Parathyroid adenoma (tissue), 2 donors: ENCODE data around the gene ZNF385D.

Experiments
- H2AFZ ChIP-seq: fragments of 300-600 bp; sonication (generic); one replicate; pipeline ENCODE4 v1.7.0; 2017; ENCODE audit warnings: antibody characterized with exemption, mild to moderate bottlenecking
- H3K27ac ChIP-seq: fragments of 300-600 bp; sonication (generic); one replicate; pipeline ENCODE4 v1.7.0; 2017
- H3K27me3 ChIP-seq: fragments of 300-600 bp; sonication (generic); one replicate; pipeline ENCODE4 v1.7.0; 2017; ENCODE audit warnings: low read length; ENCODE audit not compliant: control insufficient read depth, insufficient read depth
- H3K36me3 ChIP-seq: fragments of 300-600 bp; sonication (generic); one replicate; pipeline ENCODE4 v1.7.0; 2017; ENCODE audit warnings: low read length; ENCODE audit not compliant: control insufficient read depth, insufficient read depth
- H3K4me1 ChIP-seq: fragments of 300-600 bp; sonication (generic); one replicate; pipeline ENCODE4 v1.7.0; 2017; ENCODE audit warnings: control low read depth
- H3K4me2 ChIP-seq: fragments of 300-600 bp; sonication (generic); one replicate; pipeline ENCODE4 v1.7.0; 2017; ENCODE audit warnings: low read length
- H3K4me3 ChIP-seq: fragments of 300-600 bp; sonication (generic); one replicate; pipeline ENCODE4 v1.7.0; 2017; ENCODE audit warnings: low read depth, low read length
- H3K79me2 ChIP-seq: fragments of 300-600 bp; sonication (generic); one replicate; pipeline ENCODE4 v1.7.0; 2017; ENCODE audit warnings: control low read depth
- H3K9ac ChIP-seq: fragments of 300-600 bp; sonication (generic); one replicate; pipeline ENCODE4 v1.7.0; 2017; ENCODE audit warnings: mild to moderate bottlenecking
- H3K9me3 ChIP-seq: fragments of 300-600 bp; sonication (generic); one replicate; pipeline ENCODE4 v1.7.0; 2017; ENCODE audit warnings: low read length; ENCODE audit not compliant: control insufficient read depth
- TF ChIP-seq, protein P1 (sequence below): fragments of 300-600 bp; sonication (generic); IDR thresholded peaks from one replicate; pipeline ENCODE4 v1.7.0; 2017; ENCODE audit warnings: antibody characterized with exemption, mild to moderate bottlenecking
- donor health status: primary hyperparathyroidism.

The ZNF385D gene, protein sequence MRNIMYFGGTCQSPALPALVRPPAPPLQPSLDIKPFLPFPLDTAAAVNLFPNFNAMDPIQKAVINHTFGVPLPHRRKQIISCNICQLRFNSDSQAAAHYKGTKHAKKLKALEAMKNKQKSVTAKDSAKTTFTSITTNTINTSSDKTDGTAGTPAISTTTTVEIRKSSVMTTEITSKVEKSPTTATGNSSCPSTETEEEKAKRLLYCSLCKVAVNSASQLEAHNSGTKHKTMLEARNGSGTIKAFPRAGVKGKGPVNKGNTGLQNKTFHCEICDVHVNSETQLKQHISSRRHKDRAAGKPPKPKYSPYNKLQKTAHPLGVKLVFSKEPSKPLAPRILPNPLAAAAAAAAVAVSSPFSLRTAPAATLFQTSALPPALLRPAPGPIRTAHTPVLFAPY

DNA sequence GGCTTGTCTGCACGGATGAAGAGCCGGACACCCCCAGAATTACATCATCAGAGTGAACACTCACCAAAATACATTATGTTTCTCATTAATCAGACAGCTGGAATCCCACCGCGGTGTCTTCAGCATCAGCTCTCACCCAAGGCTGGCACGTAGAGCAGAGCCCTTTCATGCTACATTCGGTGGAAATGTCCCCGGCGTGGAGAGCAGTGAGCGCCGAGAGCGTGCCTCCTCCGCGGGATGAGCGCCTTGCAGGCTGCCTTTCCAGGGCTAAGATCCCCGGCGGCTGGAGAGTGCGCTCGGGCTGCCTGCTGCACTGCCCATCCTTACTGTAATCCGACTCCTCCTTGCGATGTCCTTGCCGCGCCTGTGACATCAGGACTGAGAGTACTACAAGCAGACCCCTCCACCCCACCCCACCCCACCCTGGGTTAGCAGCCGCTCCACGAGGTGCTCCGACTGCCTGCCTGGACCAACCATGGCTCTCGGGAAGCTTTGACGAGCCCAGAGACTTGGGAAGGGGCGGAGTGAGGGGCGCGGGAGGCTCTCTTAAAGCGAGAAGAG, at the start of gene ZNF385D:
ZNF385D (minus strand) TSS at position 380 of the 561 bp plus-strand sequence; CDS start at position 86, 294 bp downstream.
- Histone ChIP-seq H3K27me3 (no peaks in the 10 kb centered on the region), H3K79me2 (no peaks in the 10 kb centered on the region), H2AFZ (no peak within 1 kb of the TSS), H3K36me3 (no peaks in the 10 kb centered on the region), H3K9ac (no peak within 1 kb of the TSS), H3K4me2 (peak within 1 kb of the TSS; percentile 5), H3K27ac (no peak within 1 kb of the TSS), H3K4me3 (no peak within 1 kb of the TSS), H3K9me3 (no peaks in the 10 kb centered on the region), H3K4me1 (no peaks in the 10 kb centered on the region)
- TF ChIP-seq, protein P1, sequence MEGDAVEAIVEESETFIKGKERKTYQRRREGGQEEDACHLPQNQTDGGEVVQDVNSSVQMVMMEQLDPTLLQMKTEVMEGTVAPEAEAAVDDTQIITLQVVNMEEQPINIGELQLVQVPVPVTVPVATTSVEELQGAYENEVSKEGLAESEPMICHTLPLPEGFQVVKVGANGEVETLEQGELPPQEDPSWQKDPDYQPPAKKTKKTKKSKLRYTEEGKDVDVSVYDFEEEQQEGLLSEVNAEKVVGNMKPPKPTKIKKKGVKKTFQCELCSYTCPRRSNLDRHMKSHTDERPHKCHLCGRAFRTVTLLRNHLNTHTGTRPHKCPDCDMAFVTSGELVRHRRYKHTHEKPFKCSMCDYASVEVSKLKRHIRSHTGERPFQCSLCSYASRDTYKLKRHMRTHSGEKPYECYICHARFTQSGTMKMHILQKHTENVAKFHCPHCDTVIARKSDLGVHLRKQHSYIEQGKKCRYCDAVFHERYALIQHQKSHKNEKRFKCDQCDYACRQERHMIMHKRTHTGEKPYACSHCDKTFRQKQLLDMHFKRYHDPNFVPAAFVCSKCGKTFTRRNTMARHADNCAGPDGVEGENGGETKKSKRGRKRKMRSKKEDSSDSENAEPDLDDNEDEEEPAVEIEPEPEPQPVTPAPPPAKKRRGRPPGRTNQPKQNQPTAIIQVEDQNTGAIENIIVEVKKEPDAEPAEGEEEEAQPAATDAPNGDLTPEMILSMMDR: no peak

DNA sequence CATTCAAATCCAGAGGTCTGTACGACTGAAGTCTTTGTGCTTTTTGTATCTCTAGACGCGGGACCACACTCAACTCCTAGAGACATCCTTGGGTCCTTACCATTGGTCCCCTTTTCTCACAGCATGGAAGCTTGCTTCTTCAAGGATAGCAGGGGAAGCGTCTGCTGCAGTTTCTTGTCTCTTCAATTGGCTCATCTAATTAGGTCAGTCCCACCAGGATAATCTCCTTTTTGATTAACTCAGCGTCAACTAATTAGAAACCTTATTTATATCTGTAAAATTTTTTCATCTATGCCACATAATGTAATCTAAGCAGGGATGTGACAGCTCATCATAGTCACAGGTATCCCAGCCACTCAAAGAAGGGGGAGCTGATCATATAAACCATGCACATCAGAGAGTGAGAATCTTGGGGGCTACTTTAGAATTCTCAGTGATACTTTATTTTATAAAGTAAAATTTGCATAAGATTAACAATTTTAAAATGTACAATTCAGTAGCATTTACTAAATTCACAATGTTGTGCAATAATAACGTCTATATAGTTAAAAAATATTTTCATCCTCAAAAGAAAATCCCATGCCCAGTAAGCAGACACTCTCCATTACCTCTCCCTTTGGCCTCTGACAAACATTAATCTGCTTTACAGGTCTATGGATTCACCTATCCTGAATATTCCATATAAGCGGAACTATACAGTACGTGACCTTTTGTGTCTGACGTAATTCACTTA, 47.5 kb upstream of the ZNF385D start:
- Histone ChIP-seq H3K4me3 (no peak overlapping the region), H3K27ac (no peak overlapping the region), H3K27me3 (no peaks in the 10 kb centered on the region), H3K9me3 (no peaks in the 10 kb centered on the region), H2AFZ (no peak overlapping the region), H3K79me2 (no peaks in the 10 kb centered on the region), H3K4me1 (no peaks in the 10 kb centered on the region), H3K4me2 (no peak overlapping the region), H3K36me3 (peaks cover 3% of the 10 kb centered on the region), H3K9ac (no peak overlapping the region)
- TF ChIP-seq, protein P1: no peak

DNA sequence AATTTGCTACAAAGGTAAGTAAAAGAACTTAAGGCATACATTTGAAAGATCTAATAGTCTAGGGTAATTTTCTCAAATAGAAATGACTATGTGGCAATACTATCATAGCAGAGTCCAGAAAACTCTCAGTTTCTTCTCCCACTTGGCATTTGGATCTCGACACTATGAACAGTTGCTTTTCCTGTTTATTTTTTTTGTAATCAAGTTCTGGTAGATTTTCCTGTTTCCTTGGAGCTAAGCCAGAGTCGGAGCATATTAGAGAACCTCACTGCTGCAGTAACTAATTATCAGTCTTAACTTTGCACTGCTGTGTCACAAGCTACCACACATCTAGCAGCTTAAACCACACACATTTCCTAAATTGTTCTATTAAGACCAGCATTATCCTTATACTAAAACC, 44.9 kb upstream of the ZNF385D start:
- no peak overlapping the region for H3K27ac ChIP-seq
- H3K9me3 ChIP-seq: no peaks in the 10 kb centered on the region
- H3K27me3 ChIP-seq: no peaks in the 10 kb centered on the region
- no peak overlapping the region for H2AFZ ChIP-seq
- H3K4me3 ChIP-seq: no peak overlapping the region
- no peak overlapping the region for H3K4me2 ChIP-seq
- TF ChIP-seq, protein P1: no peak
- no peaks in the 10 kb centered on the region for H3K4me1 ChIP-seq
- no peaks in the 10 kb centered on the region for H3K79me2 ChIP-seq
- no peak overlapping the region for H3K9ac ChIP-seq
- H3K36me3 ChIP-seq: peaks cover 3% of the 10 kb centered on the region

DNA sequence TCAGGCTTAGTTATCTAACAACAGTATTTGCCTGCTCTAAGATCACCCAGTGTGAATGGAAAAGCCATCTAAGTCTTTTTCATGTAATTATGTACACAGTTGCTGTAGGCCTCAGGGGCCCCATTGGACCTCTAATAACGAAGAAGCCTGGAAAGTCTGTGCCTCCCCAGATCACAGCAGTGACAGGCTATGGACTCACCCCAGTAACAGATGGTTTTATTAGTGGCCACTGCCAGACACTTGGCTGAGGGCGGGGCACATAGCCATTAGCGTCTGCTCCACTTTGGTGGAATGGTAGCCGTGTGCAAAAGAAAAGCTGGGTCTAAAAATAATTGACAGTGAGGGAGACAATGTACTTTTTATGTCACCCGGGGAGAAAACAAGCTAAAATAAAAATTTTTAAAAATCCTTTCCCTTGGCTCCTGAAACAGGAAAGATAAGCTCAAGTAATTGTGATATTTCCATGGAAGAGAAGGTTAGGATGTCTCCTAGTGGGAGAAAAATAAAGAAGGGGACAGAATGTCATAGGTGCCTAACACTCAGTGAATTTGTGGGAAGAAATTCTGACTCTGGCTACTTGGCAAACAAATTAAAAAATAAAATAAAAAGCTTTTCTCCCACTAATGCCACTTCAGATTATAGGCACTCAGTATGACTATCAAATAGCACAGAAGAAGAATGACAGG, 44.3 kb upstream of the ZNF385D start:
- TF ChIP-seq, protein P1: no peak
- Histone ChIP-seq H2AFZ (no peak overlapping the region), H3K9ac (no peak overlapping the region), H3K4me3 (no peak overlapping the region), H3K27ac (no peak overlapping the region), H3K79me2 (no peaks in the 10 kb centered on the region), H3K27me3 (no peaks in the 10 kb centered on the region), H3K36me3 (peaks cover 3% of the 10 kb centered on the region), H3K9me3 (no peaks in the 10 kb centered on the region), H3K4me1 (no peaks in the 10 kb centered on the region), H3K4me2 (no peak overlapping the region)
